Activated CD8-positive, alpha-beta T cell treated with anti-CD3 and anti-CD28 coated beads for 36 hours (primary cell): ENCODE measurements around the gene IL21R. TPM values are rescaled to one million over a fixed set of nuclear protein-coding genes. Genes with fewer than 3 reads are reported as not detected.
A peak's percentile ranks its signal among the peaks of the same experiment; 100 is the strongest.

Experiments used
- ATAC-seq: fragments of 200-7000 bp; cut with Tn5 transposase; one replicate; pipeline ENCODE4 v1.10.0; 2021; ENCODE audit warnings: mild to moderate bottlenecking, moderate library complexity
- CTCF ChIA-PET: fragments of 350-600 bp; sonication (Branson Sonifier 250); formaldehyde crosslinking; loops from one replicate; lab custom pipeline; 2021; ENCODE audit warnings: antibody characterized with exemption; lab: Charles Lee
- POLR2A ChIA-PET: fragments of 350-600 bp; sonication (Branson Sonifier 250); formaldehyde crosslinking; loops from one replicate; lab custom pipeline; 2021; ENCODE audit warnings: antibody characterized with exemption; lab: Charles Lee
- DNase-seq: peaks from one replicate; pipeline ENCODE4 v3.0.0-alpha.2; 2020
- H3K27ac Mint-ChIP-seq: one replicate; pipeline ENCODE4 v1.8.0; 2021; ENCODE audit warnings: mild to moderate bottlenecking, mixed read lengths
- H3K27me3 Mint-ChIP-seq: one replicate; pipeline ENCODE4 v1.8.0; 2021; ENCODE audit warnings: mixed read lengths
- H3K36me3 Mint-ChIP-seq: one replicate; pipeline ENCODE4 v1.8.0; 2021; ENCODE audit warnings: low read depth, mixed read lengths
- H3K4me1 Mint-ChIP-seq: one replicate; pipeline ENCODE4 v1.8.0; 2021; ENCODE audit warnings: low read depth, mixed read lengths
- H3K4me3 Mint-ChIP-seq: one replicate; pipeline ENCODE4 v1.8.0; 2021; ENCODE audit warnings: mild to moderate bottlenecking, moderate library complexity, mixed read lengths
- H3K9me3 Mint-ChIP-seq: one replicate; pipeline ENCODE4 v1.8.0; 2021; ENCODE audit warnings: mixed read lengths
- CTCF ChIP-seq: fragments of 200-600 bp; IDR thresholded peaks from one replicate; pipeline ENCODE4 v1.8.0; 2022; ENCODE audit warnings: antibody characterized with exemption, mild to moderate bottlenecking
- intact Hi-C: fragments of 100-400 bp; cut with micrococcal nuclease; formaldehyde crosslinking; loops from one replicate; pipeline ENCODE4 v1.10.0; 2022
- total RNA-seq, 2 experiments: library from RNA; stranded (reverse); gene quantifications; one replicate each; pipeline ENCODE4 v1.2.3, GENCODE V29; 2021

The IL21R gene
- total RNA-seq, 2 experiments from 2014 or later, result 95.6 to 97.2 TPM

GRCh38 chr16:27363797-27364196, 38.2 kb upstream of the IL21R start:
- ATAC-seq (no peak), DNase-seq (no peak)
- POLR2A ChIA-PET, result interaction anchor here (1.0 to 10.1 kb wide), 3 partner anchors 8 to 130 kb away, joined by 3 to 168 read pairs (median 4); partner anchors contain the start of gene IL21R
- Mint-ChIP-seq H3K27ac (peak overlapping the region; percentile 100), H3K36me3 (peaks cover 72% of the 10 kb centered on the region), H3K27me3 (no peaks in the 10 kb centered on the region), H3K4me1 (peaks cover 68% of the 10 kb centered on the region), H3K9me3 (peaks cover 11% of the 10 kb centered on the region), H3K4me3 (no peak overlapping the region)
- CTCF ChIA-PET, result no interaction called here
- no peak for TF ChIP-seq CTCF
- intact Hi-C loops, result no loop called here

- Mint-ChIP-seq H3K27me3 (no peaks in the 10 kb centered on the region), H3K9me3 (peaks cover 8% of the 10 kb centered on the region), H3K4me3 (no peak overlapping the region), H3K4me1 (peaks cover 75% of the 10 kb centered on the region), H3K27ac (peak overlapping the region; percentile 100), H3K36me3 (peaks cover 67% of the 10 kb centered on the region)
- intact Hi-C loops, result loop anchor here (5.0 kb wide), 1 partner anchor 192 kb away; no protein-coding TSS in a partner anchor
- DNase-seq (peak; percentile 53), ATAC-seq (no peak)
- ChIA-PET CTCF (interaction anchor here (1.1 to 8.7 kb wide), 6 partner anchors 9 to 209 kb away, joined by 4 to 92 read pairs (median 32); partner anchors contain the start of gene IL21R), POLR2A (interaction anchor here (1.0 to 10.1 kb wide), 10 partner anchors 8 to 131 kb away, joined by 3 to 168 read pairs (median 11); partner anchors contain the start of gene IL21R)
- TF ChIP-seq CTCF, result no peak
Measured at GRCh38 chr16:27364493-27365141, 37.4 kb upstream of the IL21R start.

- DNase-seq, result peak; percentile 57
- ChIA-PET POLR2A (interaction anchor here (0.6 to 10.1 kb wide), 21 partner anchors 8 to 175 kb away, joined by 3 to 168 read pairs (median 4); partner anchors contain the start of gene IL21R), CTCF (interaction anchor here (1.1 to 8.7 kb wide), 8 partner anchors 10 to 210 kb away, joined by 4 to 92 read pairs (median 32); partner anchors contain the start of gene IL21R)
- Mint-ChIP-seq H3K36me3 (peaks cover 68% of the 10 kb centered on the region), H3K27me3 (no peaks in the 10 kb centered on the region), H3K27ac (peak overlapping the region; percentile 100), H3K4me3 (no peak overlapping the region), H3K4me1 (peaks cover 83% of the 10 kb centered on the region), H3K9me3 (peaks cover 16% of the 10 kb centered on the region)
- peak; percentile 8 for ATAC-seq
- intact Hi-C loops, result loop anchor here (2.0 to 5.0 kb wide), 3 partner anchors 41 to 193 kb away; no protein-coding TSS in a partner anchor
- no peak for TF ChIP-seq CTCF
Measured at GRCh38 chr16:27365142-27366089, 36.6 kb upstream of the IL21R start.

GRCh38 chr16:27366687-27367460, 35.1 kb upstream of the IL21R start:
- Mint-ChIP-seq H3K36me3 (peaks cover 67% of the 10 kb centered on the region), H3K27ac (peak overlapping the region; percentile 100)

More at GRCh38 chr16:27366687-27367460, 35.1 kb upstream of the IL21R start:
- peaks cover 25% of the 10 kb centered on the region for H3K9me3 Mint-ChIP-seq
- POLR2A ChIA-PET, result interaction anchor here (0.6 to 10.1 kb wide), 35 partner anchors 11 to 219 kb away, joined by 3 to 168 read pairs (median 5); partner anchors contain the start of genes IL21R, KDM8 and NSMCE1
- H3K4me3 Mint-ChIP-seq, result peak overlapping the region; percentile 50
- intact Hi-C loops, result loop anchor here (2.0 to 5.0 kb wide), 3 partner anchors 40 to 195 kb away; no protein-coding TSS in a partner anchor
- TF ChIP-seq CTCF, result no peak
- H3K27me3 Mint-ChIP-seq, result no peaks in the 10 kb centered on the region
- H3K4me1 Mint-ChIP-seq, result peaks cover 90% of the 10 kb centered on the region
- DNase-seq (peak; percentile 49), ATAC-seq (peak; percentile 37)
- CTCF ChIA-PET, result interaction anchor here (0.7 to 8.7 kb wide), 29 partner anchors 8 to 220 kb away, joined by 3 to 92 read pairs (median 8); partner anchors contain the start of genes IL21R and KDM8
